Measurements from ENCODE around the gene CCDC14.
"Not testable (repeated sequence)": the region's sequence is repeated elsewhere in the genome, so short reads cannot be mapped to it uniquely, and the experiment has no call there.

CCDC14 gene

DNA sequence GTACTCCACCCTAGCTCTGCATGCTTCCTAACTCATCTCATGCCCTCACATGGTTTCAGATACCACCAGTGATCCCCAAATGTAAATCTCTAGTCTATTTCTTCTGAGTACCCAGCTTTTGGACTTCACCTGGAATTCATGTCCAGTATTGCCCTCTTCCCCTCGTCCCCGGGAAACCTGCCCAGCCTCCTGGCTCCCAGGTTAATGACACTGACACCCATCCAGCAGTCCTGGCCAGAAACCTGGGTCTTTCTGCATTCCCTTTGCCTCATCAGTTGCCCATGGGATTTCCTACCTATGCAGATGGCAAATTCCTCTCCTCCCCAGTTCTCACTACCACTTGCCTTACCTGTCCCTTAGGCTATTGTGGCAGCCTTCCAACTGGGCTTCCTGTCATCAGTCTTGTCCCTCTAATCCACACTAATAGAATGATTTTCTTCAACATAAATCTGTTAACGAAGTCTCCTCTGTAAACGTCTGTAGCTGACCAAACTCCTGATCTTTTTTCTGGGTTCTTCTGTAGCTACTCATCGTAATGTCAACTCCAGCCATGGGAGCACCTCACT is 61.6 kb downstream of the CCDC14 start:
- no peak for DNase-seq

DNA sequence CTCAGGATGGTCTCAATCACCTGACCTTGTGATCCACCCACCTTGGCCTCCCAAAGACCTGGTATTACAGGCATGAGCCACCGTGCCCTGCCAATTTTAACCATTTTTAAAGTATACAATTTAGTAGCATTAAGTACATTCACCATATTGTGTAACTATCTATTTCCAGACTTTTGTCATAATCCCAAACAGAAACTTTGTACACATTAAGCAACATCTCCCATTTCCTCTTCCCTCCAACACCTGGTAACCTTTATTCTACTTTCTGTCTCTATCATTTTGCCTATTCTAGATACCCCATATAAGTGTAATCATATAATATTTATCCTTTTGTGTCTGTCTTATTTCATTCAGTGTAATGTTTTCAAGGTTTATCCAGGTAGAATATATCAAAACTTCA is 68.0 kb downstream of the CCDC14 start:
- DNase-seq = no peak

DNA sequence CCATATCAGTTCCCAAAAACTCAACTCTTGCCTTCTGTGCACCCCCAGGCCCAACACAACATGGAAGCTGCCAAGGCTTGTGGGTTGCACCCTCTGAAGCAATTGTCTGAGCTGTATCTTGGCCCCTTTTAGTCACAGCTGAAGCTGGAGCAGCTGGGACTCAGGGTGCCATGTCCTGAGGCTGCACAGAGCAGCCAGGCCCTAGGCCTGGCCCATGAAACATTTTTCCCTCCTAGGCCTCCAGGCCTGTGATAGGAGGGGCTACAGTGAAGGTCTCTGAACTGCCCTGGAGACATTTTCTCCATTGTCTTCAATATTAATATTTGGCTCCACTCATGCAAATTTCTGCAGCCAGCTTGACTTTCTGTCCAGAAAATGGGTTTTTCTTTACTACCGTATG is 68.8 kb downstream of the CCDC14 start:
- DNase-seq = no peak

DNA sequence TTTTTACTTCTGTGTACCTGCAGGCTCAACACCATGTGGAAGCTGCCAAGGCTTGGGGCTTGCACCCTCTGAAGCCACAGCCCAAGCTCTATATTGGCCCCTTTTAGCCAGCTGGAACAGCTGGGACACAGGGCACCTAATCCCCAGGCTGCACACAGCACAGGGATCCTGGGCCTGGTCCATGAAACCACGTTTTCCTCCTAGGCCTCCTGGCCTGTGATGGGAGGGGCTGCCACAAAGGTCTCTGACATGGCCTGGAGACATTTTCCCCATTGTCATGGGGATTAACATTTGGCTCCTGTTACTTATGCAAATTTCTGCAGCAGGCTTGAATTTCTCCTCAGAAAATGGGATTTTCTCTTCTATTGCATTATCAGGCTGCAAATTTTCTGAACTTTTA is 70.0 kb downstream of the CCDC14 start:
- not testable (repeated sequence) for DNase-seq

DNA sequence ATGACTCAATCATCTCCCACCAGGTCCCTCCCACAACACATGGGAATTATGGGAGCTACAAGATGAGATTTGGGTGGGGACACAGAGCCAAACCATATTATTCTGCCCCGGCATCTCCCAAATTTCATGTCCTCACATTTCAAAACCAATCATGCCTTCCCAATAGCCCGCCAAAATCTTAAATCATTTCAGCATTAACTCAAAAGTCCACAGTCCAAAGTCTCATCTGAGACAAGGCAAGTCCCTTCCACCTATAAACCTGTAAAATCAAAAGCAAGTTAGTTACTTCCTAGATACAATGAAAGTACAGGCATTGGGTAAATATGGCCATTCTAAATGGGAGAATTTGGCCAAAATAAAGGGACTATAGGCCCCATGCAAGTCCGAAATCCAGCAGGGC is 70.9 kb downstream of the CCDC14 start:
- DNase-seq = not testable (repeated sequence)

DNA sequence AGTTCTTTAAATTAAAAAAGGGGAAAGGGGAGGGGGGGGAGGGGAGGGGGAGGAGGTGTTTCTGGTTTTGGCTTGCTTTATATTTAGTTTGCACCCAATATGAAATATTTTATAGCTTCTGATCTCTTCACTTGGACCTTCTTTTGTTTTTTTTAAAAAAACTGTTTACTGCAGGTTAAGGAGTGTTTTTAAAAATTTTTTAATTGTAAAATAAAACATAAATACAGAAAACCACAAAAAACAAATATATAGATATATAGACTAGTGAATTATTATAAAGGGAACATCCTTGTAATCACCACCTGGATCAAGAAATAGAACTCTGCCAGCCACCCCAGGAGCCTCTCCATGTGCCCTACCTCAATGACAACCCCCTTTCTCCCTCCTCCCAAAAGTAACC is 76.0 kb downstream of the CCDC14 start:
- DNase-seq = no peak

DNA sequence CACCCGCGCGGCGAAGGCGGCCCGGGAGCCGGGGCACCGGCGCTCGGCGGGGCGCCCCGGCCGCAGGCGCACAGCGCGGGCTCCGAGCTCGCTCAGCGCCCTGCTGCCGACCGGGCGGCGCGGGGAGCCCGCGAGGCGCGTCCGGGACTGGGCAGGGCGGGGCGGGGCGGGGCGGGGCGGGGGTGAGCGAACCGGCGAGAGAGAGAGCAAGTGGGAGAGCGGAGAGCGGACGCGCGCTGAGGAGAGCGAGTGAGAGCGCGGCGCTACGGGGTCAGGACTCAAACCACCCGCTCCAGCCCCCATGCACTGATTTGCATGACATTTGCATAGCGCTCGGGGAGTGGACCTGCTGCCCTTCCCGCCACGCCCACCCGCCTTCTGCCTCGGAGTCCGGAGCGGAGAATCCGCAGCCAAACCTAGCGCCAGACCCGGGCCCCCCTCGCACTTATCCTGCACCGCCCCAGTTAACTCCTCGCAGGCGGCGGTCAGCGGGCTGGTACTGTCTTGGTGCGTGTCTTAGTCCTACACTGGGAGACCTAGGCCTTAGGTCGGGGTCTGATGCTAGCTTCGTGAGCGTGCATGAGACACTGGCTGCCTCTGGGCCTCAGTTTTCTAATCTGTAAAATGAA is 76.7 kb downstream of the CCDC14 start, which contains the start of gene MYLK:
TSS of gene MYLK (minus strand) at position 130 of the 629 bp plus-strand sequence. CDS start 90,491 bp downstream, outside the sequence.
- peak; percentile 65 for DNase-seq

DNA sequence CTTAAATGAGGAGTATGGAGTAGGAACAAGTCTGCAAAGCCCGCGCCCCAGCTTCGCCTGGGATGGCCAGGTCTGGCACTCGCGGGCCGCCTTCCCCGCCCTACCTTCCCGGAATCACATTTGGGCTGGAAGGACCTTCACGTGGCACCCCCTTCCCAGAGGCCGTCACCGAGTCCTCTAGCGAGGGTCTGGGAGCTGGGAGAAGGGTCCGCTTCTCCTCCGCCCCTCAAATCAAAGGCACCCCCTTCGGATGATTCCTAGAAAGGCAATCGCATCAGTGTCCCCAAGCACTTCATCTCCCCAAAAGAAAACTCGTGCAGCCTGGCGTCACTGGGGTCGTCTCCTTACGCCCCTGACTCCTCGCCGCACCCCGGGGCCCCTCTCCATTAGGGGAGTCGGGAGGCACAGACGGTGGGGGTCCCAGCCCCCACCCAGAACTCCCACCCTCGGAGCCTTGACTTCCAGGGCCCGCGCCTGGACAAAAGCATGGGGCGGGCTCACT is 77.3 kb downstream of the CCDC14 start:
- no peak for DNase-seq

DNA sequence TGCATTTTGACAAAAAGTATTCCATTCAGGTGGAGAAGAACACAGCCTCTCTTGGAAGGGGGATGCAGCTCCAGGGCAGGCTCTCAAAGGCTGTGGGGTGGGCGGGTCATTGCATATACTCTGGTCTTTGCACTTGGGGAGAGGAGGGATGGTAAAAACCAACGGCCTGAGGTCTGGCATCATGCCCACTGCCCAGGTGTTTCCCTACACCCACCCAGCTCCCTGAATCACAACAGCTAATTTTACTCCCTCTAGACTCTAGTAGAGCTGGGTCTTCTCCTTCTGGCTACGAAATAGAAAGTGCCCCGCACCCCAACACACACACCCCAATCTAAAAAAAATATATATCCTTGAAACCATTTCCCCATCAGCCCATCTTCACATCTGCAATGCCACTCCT is 77.9 kb downstream of the CCDC14 start:
- no peak for DNase-seq

DNA sequence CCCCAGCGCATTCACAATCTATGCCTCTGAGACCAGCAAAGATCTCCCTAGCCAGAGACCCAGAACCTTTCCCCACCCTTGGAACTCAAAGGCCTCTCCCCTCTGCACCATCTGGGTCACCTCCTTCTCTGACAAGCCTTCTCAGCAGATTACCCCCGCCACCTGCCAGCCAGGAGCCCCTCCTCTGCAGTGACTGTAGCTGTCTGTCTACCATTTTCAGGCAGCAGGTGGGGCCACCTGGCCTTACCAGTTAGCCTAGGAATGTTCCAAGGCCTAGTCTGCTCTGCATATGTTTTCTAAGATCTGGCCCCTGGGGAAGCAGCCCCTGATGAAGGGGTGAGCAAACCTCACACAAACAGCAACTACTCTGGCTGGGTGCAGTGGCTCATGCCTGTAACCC is 79.3 kb downstream of the CCDC14 start:
- no peak for DNase-seq

DNA sequence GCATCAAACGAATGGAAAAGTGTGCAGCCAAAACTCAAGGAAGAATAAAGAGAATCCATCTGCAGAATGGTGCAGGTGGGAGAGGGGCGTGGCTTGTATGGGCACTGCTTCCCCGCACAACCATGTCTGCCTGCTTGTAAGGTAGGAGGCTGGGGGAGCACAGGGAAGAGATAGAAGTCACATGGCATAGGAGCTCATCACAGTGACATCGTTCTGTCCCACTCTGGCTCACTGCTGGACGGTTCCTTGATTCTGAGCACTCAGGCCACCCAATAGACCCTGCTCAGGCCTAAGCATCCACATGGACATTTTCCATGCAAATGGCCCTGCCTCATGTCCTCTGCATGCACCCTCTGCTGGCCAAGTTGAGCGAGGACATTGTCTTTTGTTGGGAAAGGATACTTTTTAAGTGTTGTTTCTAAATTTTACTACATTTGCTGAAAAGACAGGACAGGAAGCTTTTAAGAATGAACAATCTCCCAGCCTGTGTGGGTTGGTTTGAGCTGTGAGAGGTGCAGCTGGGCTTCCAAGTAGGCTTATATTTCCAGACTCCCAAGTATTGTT is 79.9 kb downstream of the CCDC14 start:
- DNase-seq = no peak

DNA sequence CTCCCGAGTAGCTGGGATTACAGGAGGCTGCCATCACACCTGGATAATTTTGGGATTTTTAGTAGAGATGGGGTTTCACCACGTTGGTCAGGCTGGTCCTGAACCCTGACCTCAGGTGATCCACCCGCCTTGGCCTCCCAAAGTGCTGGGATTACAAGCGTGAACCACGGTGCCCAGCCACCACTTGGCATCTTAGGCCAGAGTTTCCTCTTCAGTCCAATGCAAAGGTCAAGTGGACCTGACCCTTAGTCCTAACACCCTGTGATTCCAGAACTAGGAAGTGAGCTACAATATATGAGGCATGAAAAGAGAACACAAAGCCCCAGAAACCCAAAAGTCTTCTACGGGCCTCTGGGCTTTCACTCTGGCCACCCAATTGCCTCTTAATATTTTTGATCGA is 82.2 kb downstream of the CCDC14 start:
- no peak for DNase-seq

DNA sequence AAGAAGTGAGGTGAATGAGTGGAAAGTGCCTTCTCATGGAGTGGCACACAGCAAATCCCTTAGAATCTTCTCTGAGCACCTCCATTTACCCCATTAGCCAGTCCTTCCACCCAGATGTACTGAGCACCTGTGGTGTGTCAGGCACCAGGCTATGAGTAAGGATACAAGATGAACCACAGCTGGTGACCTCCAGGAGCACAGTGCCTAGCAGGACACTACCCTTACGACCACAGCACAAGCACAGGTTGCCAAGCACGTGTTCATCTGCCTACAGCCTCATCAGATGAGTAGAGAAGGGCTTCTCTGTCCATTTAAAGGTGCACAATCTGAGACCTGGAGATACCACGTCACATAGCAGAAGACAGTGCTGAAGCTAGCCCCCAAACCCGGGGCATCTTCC is 83.1 kb downstream of the CCDC14 start:
- DNase-seq = no peak

DNA sequence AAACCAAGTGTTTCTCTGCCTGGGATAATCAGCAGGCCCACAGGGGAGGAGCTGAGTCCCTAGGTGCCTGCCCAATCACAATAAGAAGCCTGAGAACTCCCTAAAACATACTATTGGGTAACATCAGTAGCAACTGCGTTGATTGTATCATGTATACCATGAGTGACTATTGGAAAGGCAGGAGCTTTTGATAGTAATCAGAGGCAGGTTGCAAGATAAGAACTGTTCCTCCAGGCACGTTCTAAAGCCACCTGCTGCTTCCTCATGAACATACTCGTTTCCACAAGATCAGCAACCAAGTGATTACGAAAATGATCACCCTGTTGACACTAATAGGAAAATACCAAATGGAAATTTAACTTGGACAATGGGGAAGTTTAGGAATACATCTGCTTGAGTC is 83.6 kb downstream of the CCDC14 start:
- DNase-seq = no peak

DNA sequence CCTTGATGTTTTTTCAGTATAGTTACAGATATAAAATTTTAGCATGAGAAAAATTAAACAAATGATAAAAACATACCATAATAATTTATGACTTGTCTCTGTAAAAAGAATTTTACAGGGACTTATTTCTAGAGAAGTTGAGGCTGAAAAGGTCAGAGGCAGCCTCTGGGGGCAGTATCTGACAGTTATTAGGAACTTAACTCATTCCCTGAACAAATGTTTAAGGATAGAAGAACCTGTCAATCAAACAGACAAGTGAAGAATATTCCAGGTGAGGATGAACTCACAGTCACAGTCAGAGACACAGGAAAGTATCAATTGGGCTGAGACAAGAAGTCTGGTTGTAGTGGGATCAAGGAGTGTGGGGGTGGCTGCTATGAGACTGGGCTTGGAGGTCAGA is 84.2 kb downstream of the CCDC14 start:
- DNase-seq = no peak

DNA sequence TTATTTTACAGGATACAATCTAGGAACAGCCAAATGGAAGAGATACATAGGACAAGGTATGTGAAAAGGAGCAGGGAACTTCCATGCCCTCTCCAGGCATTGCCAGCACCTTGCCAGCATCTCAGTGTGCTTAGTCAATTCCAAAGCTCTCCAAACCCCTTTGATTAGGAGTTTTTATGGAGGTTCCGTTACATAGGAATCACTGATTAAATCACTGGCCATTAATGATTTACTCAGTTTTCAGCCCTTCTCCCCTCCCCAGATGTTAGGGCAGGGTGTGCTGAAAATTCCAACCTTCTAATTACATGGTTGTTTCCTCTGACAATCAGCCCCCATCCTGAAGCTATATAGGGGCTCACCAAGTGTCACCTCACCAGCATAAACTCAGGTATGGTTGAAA is 88.4 kb downstream of the CCDC14 start:
- no peak for DNase-seq

DNA sequence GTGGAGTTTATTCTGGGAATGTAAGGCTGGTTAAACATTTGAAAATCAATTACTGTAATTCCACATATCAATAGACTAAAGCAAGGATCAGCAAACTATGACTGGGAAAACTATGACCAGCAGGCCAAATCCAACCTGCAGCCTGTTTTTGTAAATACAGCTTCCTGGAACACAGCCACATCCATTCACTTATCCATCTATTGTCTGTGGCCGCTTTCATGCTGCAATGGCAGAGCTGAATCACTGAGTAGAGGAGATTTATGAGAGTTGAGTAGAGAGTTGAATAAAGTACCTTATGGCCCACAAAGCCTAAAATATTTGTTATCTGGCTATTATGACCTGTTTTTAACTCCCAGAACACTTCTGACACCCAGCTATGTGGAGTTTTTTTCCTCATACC is 89.1 kb downstream of the CCDC14 start:
- peak; percentile 86 for DNase-seq

DNA sequence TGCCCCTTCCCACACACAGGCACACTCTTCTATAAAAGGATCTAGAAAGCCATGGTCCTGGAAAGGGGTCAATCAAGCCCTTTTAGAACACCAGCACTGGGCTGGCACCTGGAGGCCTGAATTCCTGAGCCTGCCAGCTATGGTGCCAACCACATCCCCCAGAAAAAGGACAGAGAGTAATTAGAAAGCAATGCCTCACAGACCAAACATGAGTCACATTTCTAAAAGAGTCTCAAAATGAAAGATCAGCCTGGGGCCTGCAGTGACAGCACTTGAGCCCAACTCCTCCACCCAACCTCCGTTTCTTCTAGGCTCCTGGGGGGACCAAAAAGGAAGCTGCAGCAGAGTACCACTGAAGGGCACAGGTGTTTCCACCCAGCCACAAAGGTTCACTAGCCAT is 91.0 kb downstream of the CCDC14 start:
- no peak for DNase-seq

DNA sequence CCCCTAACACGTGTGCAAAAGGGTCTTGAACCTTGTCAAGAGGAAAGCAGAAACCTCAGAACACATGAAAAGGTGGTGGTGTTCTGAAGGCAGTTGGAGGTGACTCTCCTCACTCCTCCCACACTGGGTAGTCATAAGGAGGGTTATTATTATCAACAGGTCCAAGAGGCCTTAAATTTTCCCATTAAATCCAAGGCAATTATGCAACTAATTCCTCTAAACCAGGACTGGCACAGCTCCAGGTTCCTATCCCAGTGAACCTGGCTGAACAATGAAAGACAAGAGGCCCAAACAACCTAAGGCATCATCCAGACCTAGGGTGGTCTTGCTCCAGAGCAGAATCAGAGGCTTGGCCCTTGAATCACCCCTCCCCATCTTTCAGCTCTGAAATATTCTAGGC is 91.9 kb downstream of the CCDC14 start:
- no peak for DNase-seq

DNA sequence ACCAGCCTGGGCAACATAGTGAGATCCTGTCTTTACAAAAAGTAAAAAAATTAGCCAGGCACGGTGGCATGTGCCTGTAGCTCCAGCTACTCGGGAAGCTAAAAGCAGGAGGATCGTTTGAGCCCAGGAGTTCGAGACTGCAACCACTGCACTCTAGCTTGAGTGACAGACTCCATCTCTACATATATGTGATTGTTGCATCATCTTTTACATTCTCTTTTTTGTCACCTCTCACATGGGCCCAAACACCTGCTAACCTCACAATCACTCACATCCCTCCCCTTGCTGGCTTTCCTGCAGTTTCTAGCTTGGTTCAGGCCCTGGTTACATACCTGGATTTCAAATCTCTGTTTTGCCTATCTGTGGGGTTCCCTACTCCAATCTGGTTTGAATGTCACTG is 96.3 kb downstream of the CCDC14 start:
- no peak for DNase-seq
